Vagina (tissue), 2 donors: ENCODE results near the gene MAP3K8. TPM values are rescaled to one million over a fixed set of nuclear protein-coding genes. Genes with fewer than 3 reads are reported as not detected.
A peak's percentile ranks its signal among the peaks of the same experiment; 100 is the strongest.

Source experiments
- DNase-seq, 2 donors: peaks; one replicate each; pipeline ENCODE4 v3.0.0-alpha.2; 2017; ENCODE audit errors: extremely low spot score in 2 of 2
- H3K27ac ChIP-seq: fragments of 200-600 bp; sonication (generic); one replicate; pipeline ENCODE4 v1.5.1; 2019
- H3K27me3 ChIP-seq: fragments of 200-600 bp; sonication (generic); one replicate; pipeline ENCODE4 v1.5.1; 2019
- H3K36me3 ChIP-seq, 2 donors: fragments of 200-600 bp; sonication (generic); one replicate each; pipeline ENCODE4 v1.5.1; 2017 to 2019
- H3K4me1 ChIP-seq: fragments of 200-600 bp; sonication (generic); one replicate; pipeline ENCODE4 v1.5.1; 2019
- H3K4me3 ChIP-seq, 2 donors: fragments of 200-600 bp; sonication (generic); 1 replicate in 1 of 2; 2 replicates in 1 of 2; pipeline ENCODE4 v1.5.1; 2016 to 2019
- H3K9me3 ChIP-seq: fragments of 200-600 bp; sonication (generic); one replicate; pipeline ENCODE4 v1.5.1; 2019
- CTCF ChIP-seq, 3 experiments: fragments of 450-650 bp in 2 of 3; fragments of 200-600 bp in 1 of 3; sonication (generic) in 1 of 3; IDR thresholded peaks; one replicate each; pipeline ENCODE4 v1.5.1; 2017 to 2019; ENCODE audit warnings: antibody characterized with exemption in 3 of 3, mild to moderate bottlenecking in 2 of 3, moderate library complexity in 2 of 3
- POLR2A ChIP-seq, 2 donors: fragments of 450-650 bp; IDR thresholded peaks; one replicate each; pipeline ENCODE4 v1.6.1; 2017; ENCODE audit warnings: antibody characterized with exemption in 2 of 2, mild to moderate bottlenecking in 2 of 2, moderate library complexity in 2 of 2
- POLR2AphosphoS5 ChIP-seq, 2 donors: sonication (generic); formaldehyde crosslinking; IDR thresholded peaks; one replicate each; pipeline ENCODE4 v1.9.0; 2017; ENCODE audit warnings: antibody characterized with exemption in 2 of 2, mild to moderate bottlenecking in 2 of 2, low read depth in 1 of 2; ENCODE audit not compliant: insufficient read depth in 1 of 2
- intact Hi-C: fragments of 100-400 bp; cut with DNase I; formaldehyde crosslinking; loops from one replicate; pipeline ENCODE4 v1.15.1; 2023
- total RNA-seq: library from RNA; depleted of rRNA; stranded (reverse); fragments of >200 nt; gene quantifications from one replicate; pipeline ENCODE4 v1.2.3, GENCODE V29; 2016

The MAP3K8 gene
- total RNA-seq, 1 donor from 2014 or later = 16.5 TPM

GRCh38 chr10:30488316-30488715 lies 54.3 kb downstream of the MAP3K8 start:
- no peak for TF ChIP-seq POLR2AphosphoS5 (IDR thresholded peaks at IDR 0.05; ENCODE audit: insufficient read depth in 1 of 2, low read depth in 1 of 2)
- no peak for TF ChIP-seq POLR2A (IDR thresholded peaks at IDR 0.05)
- TF ChIP-seq CTCF (IDR thresholded peaks at IDR 0.05) = no peak
- H3K27me3 ChIP-seq = no peaks in the 10 kb centered on the region
- H3K4me3 ChIP-seq = no peak overlapping the region
- no peak overlapping the region for H3K27ac ChIP-seq
- no peaks in the 10 kb centered on the region for H3K9me3 ChIP-seq
- no peak for DNase-seq
- H3K4me1 ChIP-seq = no peaks in the 10 kb centered on the region
- no peaks in the 10 kb centered on the region for H3K36me3 ChIP-seq
- intact Hi-C loops = no loop called here

GRCh38 chr10:30489346-30489745 lies 55.4 kb downstream of the MAP3K8 start:
- no peaks in the 10 kb centered on the region for H3K27me3 ChIP-seq
- DNase-seq = no peak
- no peaks in the 10 kb centered on the region for H3K36me3 ChIP-seq
- H3K4me1 ChIP-seq = no peaks in the 10 kb centered on the region
- TF ChIP-seq POLR2AphosphoS5 (IDR thresholded peaks at IDR 0.05; ENCODE audit: insufficient read depth in 1 of 2, low read depth in 1 of 2) = no peak
- no peak for TF ChIP-seq CTCF (IDR thresholded peaks at IDR 0.05)
- TF ChIP-seq POLR2A (IDR thresholded peaks at IDR 0.05) = no peak
- no peak overlapping the region for H3K4me3 ChIP-seq
- H3K9me3 ChIP-seq = no peaks in the 10 kb centered on the region
- H3K27ac ChIP-seq = no peak overlapping the region
- intact Hi-C loops = no loop called here

- no peaks in the 10 kb centered on the region for H3K4me1 ChIP-seq
- H3K27me3 ChIP-seq = no peaks in the 10 kb centered on the region
- DNase-seq = no peak
- H3K27ac ChIP-seq = no peak overlapping the region
- TF ChIP-seq POLR2AphosphoS5 (IDR thresholded peaks at IDR 0.05; ENCODE audit: insufficient read depth in 1 of 2, low read depth in 1 of 2) (no peak), POLR2A (IDR thresholded peaks at IDR 0.05) (no peak), CTCF (IDR thresholded peaks at IDR 0.05) (no peak)
- H3K36me3 ChIP-seq = no peaks in the 10 kb centered on the region
- intact Hi-C loops = no loop called here
- H3K9me3 ChIP-seq = no peaks in the 10 kb centered on the region
- H3K4me3 ChIP-seq = no peak overlapping the region
Observed at GRCh38 chr10:30490289-30491000, 56.5 kb downstream of the MAP3K8 start.

DNA sequence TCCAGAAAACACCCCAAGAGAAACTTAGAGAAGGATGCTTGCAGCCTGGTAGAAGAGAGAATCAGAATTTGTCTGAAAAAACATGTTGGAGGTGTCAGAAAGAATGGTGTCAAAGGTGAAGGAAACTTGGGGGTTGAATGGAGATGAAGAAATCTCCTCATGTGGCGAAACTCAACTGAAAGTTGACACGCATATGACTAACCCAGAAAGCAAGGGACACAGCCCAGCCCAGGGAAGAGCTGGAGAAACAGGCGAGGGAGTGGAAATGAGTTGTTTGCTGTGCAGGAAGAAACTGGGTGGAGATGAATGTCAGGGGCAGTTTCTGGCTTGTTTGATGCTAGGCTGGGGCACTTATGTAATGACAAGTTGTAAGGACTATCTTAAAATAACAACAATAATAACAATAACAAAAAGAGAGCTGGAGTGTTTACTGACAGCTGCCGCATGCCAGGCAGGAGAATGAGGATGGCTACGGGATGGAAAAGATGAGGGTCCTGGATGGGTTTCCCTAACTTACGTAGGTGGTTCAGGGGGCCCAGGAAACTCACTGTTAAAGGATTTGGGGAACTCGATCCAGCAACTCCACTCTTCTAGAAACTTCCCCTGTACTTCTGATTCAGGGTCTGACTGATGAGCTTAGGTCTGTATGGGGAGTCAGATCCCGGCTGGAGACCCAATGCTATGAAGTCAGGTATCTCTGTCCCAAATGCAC lies 57.4 kb downstream of the MAP3K8 start:
- no peak overlapping the region for H3K4me3 ChIP-seq
- intact Hi-C loops = no loop called here
- no peaks in the 10 kb centered on the region for H3K9me3 ChIP-seq
- no peaks in the 10 kb centered on the region for H3K4me1 ChIP-seq
- no peaks in the 10 kb centered on the region for H3K36me3 ChIP-seq
- TF ChIP-seq CTCF (IDR thresholded peaks at IDR 0.05) (no peak), POLR2A (IDR thresholded peaks at IDR 0.05) (no peak), POLR2AphosphoS5 (IDR thresholded peaks at IDR 0.05; ENCODE audit: insufficient read depth in 1 of 2, low read depth in 1 of 2) (peak in 1 of 2 donors; percentile 31)
- H3K27ac ChIP-seq = no peak overlapping the region
- no peak for DNase-seq
- no peaks in the 10 kb centered on the region for H3K27me3 ChIP-seq
